Raji (cell line): ENCODE measurements around the gene UTP3.

ENCODE experiments used
- POLR2A ChIP-seq: IDR thresholded peaks from 2 replicates; pipeline ENCODE4 v1.6.1; 2011; ENCODE audit warnings: low read depth, low read length, control low read depth; ENCODE audit not compliant: insufficient read depth

The UTP3 gene

DNA sequence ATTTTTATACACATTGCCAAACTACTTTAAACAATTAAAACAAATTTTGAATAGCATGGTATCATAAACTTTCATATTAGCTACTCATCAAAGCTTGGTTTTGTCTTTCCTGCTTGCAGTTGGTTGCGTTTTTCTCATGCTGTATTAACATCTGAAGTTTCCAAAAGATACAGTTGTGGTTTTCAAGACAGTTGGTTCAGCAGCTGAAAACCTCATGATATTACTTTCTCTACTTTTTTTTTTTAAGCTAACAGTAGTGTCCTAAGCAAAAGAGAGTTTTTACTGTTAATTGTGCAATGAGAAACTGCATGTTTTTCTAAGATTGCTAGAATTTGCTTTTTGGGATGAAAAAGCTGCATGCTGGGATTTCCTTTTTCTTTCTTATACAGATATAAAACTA is 48.7 kb downstream of the UTP3 start:
- TF ChIP-seq POLR2A, result no peak

DNA sequence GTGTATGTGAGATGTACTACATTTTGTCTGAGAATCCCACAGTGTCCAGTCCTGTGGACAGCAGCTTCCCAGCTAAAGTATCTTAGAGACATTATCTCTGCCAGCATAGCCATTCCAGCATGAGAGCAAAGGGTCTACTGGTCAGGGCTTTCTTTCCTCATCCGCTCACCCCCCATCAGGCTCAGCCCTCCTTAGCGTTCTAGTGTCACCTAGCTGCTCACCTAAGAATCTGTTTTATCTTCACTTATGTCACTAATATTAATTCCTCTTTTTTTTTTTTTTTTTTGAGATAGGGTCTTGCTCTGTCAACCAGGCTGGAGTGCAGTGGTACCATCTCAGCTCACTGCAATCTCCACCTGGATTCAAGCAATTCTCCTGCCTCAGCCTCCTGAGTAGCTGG is 49.1 kb downstream of the UTP3 start:
- no peak for TF ChIP-seq POLR2A

DNA sequence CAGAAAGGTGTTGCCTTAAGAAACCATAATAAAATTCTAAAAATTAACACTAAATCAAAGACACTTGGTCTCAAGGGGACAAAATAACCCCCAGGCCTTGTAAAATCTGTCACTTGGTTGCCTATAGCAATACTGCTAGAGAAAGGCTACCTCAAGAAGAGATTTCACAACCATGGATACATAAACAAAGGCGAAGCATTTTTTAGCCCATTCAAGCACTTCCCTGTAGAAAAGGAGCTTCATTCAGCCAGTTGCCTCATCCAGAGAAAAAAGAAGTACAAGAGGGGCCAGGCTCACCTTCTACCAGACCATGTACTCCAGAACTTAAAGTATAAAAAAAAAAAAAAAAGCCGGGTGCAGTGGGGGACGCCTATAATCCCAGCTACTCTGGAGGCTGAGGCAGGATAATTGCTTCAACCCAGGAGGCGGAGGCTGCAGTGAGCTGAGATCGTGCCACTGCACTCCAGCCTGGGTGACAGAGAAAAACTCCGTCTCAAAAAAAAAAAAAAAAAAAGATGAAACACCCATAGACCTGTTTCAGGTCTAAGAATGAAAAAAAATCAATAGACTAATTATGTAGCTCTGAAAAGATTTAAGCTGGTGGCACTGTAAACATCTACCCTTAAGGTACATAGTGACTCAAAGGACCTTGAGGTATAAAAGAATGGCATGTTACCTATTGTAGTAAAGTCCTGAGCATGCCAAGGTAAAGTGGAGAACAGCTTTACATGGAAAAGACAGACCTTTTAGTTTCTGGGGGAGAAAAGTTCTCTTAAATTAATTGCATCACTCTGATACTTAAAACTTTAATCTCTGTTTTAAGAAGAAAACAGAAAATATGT is 51.4 kb downstream of the UTP3 start:
- TF ChIP-seq POLR2A, result no peak
